Spleen (tissue), 7 donors: ENCODE measurements around the gene LCP1.

Experiments used
- POLR2A ChIP-seq, 3 donors: fragments of 450-650 bp; IDR thresholded peaks; one replicate each; pipeline ENCODE4 v1.5.1; 2017; ENCODE audit warnings: antibody characterized with exemption in 3 of 3, mild to moderate bottlenecking in 1 of 3
- TF ChIP-seq, protein P1 (sequence below), 11 experiments: fragments of 200-600 bp in 7 of 11; fragments of 450-650 bp in 4 of 11; sonication (generic) in 4 of 11; IDR thresholded peaks in 8 of 11; conservative IDR thresholded peaks in 3 of 11; 1 replicate in 7 of 11; 2 replicates in 4 of 11; pipeline versions ENCODE4 v1.4.0 to v1.8.0; 2016 to 2021; ENCODE audit warnings: antibody characterized with exemption in 11 of 11, inconsistent platforms in 4 of 11, mild to moderate bottlenecking in 1 of 11
- donor health status: DM: no; HTN: no; CAD: no; lungs with moderate emphysema.
- donor health status: DM: no; HTN: no; CAD: no.
- donor health status: DM: no; HTN: no; CAD: no.

DNA sequence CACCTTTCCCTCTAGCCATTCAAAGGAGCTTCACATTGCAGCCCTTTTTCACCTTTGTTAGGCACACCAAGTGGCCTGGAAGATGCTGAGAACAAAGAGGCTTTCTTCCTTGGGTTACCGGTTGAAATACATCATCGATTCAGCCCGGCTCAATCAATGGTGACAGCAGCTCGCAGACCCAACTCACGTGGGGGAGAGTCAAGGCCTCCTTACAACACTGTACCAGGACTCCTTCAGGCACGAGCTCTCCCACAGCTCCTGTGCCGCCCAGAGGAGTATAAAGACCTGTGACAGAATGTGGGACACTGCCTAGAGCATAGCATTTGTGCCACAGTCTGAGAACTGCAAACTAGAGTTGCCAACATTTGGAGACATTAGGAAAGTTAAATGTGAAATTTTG is 25.9 kb upstream of the LCP1 start:
- TF ChIP-seq, protein P1, sequence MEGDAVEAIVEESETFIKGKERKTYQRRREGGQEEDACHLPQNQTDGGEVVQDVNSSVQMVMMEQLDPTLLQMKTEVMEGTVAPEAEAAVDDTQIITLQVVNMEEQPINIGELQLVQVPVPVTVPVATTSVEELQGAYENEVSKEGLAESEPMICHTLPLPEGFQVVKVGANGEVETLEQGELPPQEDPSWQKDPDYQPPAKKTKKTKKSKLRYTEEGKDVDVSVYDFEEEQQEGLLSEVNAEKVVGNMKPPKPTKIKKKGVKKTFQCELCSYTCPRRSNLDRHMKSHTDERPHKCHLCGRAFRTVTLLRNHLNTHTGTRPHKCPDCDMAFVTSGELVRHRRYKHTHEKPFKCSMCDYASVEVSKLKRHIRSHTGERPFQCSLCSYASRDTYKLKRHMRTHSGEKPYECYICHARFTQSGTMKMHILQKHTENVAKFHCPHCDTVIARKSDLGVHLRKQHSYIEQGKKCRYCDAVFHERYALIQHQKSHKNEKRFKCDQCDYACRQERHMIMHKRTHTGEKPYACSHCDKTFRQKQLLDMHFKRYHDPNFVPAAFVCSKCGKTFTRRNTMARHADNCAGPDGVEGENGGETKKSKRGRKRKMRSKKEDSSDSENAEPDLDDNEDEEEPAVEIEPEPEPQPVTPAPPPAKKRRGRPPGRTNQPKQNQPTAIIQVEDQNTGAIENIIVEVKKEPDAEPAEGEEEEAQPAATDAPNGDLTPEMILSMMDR (IDR thresholded peaks at IDR 0.05 in 8 of 11, conservative IDR thresholded peaks at IDR 0.05 in 3 of 11): no peak
- TF ChIP-seq POLR2A (IDR thresholded peaks at IDR 0.05): no peak
